A549 (cell line): ENCODE results near the gene PLD1. TPM values are rescaled to one million over a fixed set of nuclear protein-coding genes. Genes with fewer than 3 reads are reported as not detected.

Experiments used
- ATAC-seq, 2 experiments: fragments of 200-7000 bp in 1 of 2; fragments of >200 bp in 1 of 2; cut with Nextera tagmentation in 1 of 2; cut with Tn5 transposase in 1 of 2; 3 replicates each; pipeline versions ENCODE4 v1.8.0 to v1.9.1; 2018 to 2020; ENCODE audit warnings: mild to moderate bottlenecking in 1 of 2, moderate library complexity in 1 of 2
- CTCF ChIA-PET: fragments of 300-600 bp; sonication (Branson Sonifier 250); formaldehyde crosslinking; extraction: SDS; loops from one replicate; lab custom pipeline; 2021; ENCODE audit warnings: antibody characterized with exemption, inconsistent platforms; lab: Yijun Ruan, JAX
- POLR2A ChIA-PET: fragments of 350-600 bp; formaldehyde crosslinking; extraction: SDS; loops from one replicate; lab custom pipeline; 2021; ENCODE audit warnings: antibody characterized with exemption, inconsistent platforms; lab: Yijun Ruan, JAX
- DNase-seq, 2 experiments: peaks; one replicate each; pipeline versions ENCODE4 v3.0.0 to v3.0.0-alpha.2; 2011 to 2016; ENCODE audit warnings: low read depth in 1 of 2, low spot score in 1 of 2
- FAIRE-seq: peaks from 2 replicates; lab custom pipeline; 2011; peaks lifted over from hg19 to GRCh38; lab: Jason Lieb, UNC
- H3K27ac ChIP-seq, 2 experiments: fragments of >200 bp; sonication (Bioruptor Twin); formaldehyde crosslinking; 3 replicates each; pipeline ENCODE4 v1.5.1; 2016 to 2017
- H3K4me1 ChIP-seq: fragments of >200 bp; sonication (Bioruptor Twin); formaldehyde crosslinking; 3 replicates; pipeline ENCODE4 v1.6.1; 2016
- H3K4me2 ChIP-seq: fragments of >200 bp; sonication (Bioruptor Twin); formaldehyde crosslinking; 3 replicates; pipeline ENCODE4 v1.6.1; 2016
- H3K4me3 ChIP-seq: fragments of >200 bp; sonication (Bioruptor Twin); formaldehyde crosslinking; 3 replicates; pipeline ENCODE4 v1.5.1; 2016
- H3K9me3 ChIP-seq: fragments of >200 bp; sonication (Bioruptor Twin); formaldehyde crosslinking; 3 replicates; pipeline ENCODE4 v1.6.1; 2016
- CEBPB ChIP-seq, 2 experiments: fragments of >200 bp in 1 of 2; sonication (Bioruptor Twin) in 1 of 2; formaldehyde crosslinking in 1 of 2; IDR thresholded peaks; 2 replicates each; pipeline ENCODE4 v1.6.1; 2012 to 2016
- CHD4 ChIP-seq: fragments of 200-600 bp; sonication (generic); IDR thresholded peaks from 2 replicates; pipeline ENCODE4 v1.6.1; 2016; ENCODE audit warnings: antibody characterized with exemption, mild to moderate bottlenecking, borderline replicate concordance
- FOXS1 ChIP-seq: fragments of 250-450 bp; sonication (Bioruptor Pico); IDR thresholded peaks from 2 replicates; pipeline ENCODE4 v1.5.0; 2020; ENCODE audit warnings: mild to moderate bottlenecking, moderate library complexity
- HEYL ChIP-seq: fragments of 250-450 bp; sonication (Bioruptor Pico); IDR thresholded peaks from 2 replicates; pipeline ENCODE4 v1.8.0; 2021; ENCODE audit warnings: mild to moderate bottlenecking, moderate library complexity
- KDM1A ChIP-seq: fragments of 200-600 bp; sonication (generic); IDR thresholded peaks from 2 replicates; pipeline ENCODE4 v1.6.1; 2016; ENCODE audit warnings: low read depth, mild to moderate bottlenecking
- KDM5A ChIP-seq: fragments of 200-600 bp; sonication (generic); IDR thresholded peaks from 2 replicates; pipeline ENCODE4 v1.6.1; 2016; ENCODE audit warnings: antibody characterized with exemption, mild to moderate bottlenecking
- MAFK ChIP-seq: fragments of 450-650 bp; IDR thresholded peaks from 2 replicates; pipeline ENCODE4 v1.6.1; 2014; ENCODE audit not compliant: partially characterized antibody
- POLR2A ChIP-seq: IDR thresholded peaks from 2 replicates; pipeline ENCODE4 v1.6.1; 2012; ENCODE audit warnings: mild to moderate bottlenecking, low read length
- POLR2AphosphoS2 ChIP-seq: conservative IDR thresholded peaks from 2 replicates; pipeline ENCODE4 v1.6.1; 2012; ENCODE audit warnings: low read length, improper control_type of control experiment, inconsistent platforms
- RARB ChIP-seq: fragments of 250-450 bp; sonication (Bioruptor Pico); IDR thresholded peaks from 2 replicates; pipeline ENCODE4 v1.8.0; 2021; ENCODE audit warnings: mild to moderate bottlenecking, moderate library complexity
- SMC3 ChIP-seq: fragments of >200 bp; sonication (Bioruptor Twin); formaldehyde crosslinking; IDR thresholded peaks from 3 replicates; pipeline ENCODE4 v1.6.1; 2018; ENCODE audit warnings: inconsistent platforms
- SREBF2 ChIP-seq: fragments of 450-650 bp; IDR thresholded peaks from 2 replicates; pipeline ENCODE4 v1.6.1; 2014; ENCODE audit warnings: mild to moderate bottlenecking, moderate library complexity
- TFCP2L1 ChIP-seq: fragments of 250-450 bp; sonication (Bioruptor Pico); IDR thresholded peaks from 2 replicates; pipeline ENCODE4 v1.5.0; 2021; ENCODE audit warnings: mild to moderate bottlenecking
- ZC3H11A ChIP-seq: fragments of 450-650 bp; IDR thresholded peaks from 2 replicates; pipeline ENCODE4 v1.6.1; 2014; ENCODE audit warnings: antibody characterized with exemption, mild to moderate bottlenecking
- ZSCAN20 ChIP-seq: fragments of 250-450 bp; sonication (Bioruptor Pico); IDR thresholded peaks from 2 replicates; pipeline ENCODE4 v1.8.0; 2022; ENCODE audit warnings: mild to moderate bottlenecking, moderate library complexity
- WGBS: methylation state at CpG from one replicate; pipeline ENCODE4 v1.1.6; 2017; ENCODE audit errors: missing lambda C conversion rate; 5-methylcytosine and 5-hydroxymethylcytosine counted together
- polyA plus RNA-seq, 4 experiments: library from polyadenylated mRNA; depleted of rRNA in 3 of 4; stranded (reverse); fragments of >200 nt; fragmentation: RNase III in 1 of 4; extraction: RNeasy Plus Mini Kit Qiagen cat#74134 plus additional on column Dnase treatment in 1 of 4; gene quantifications; 2 replicates in 3 of 4; 3 replicates in 1 of 4; pipeline ENCODE4 v1.2.3, GENCODE V29; 2011 to 2017
- TF ChIP-seq, protein P1 (sequence below): fragments of >200 bp; sonication (Bioruptor Twin); formaldehyde crosslinking; IDR thresholded peaks from 3 replicates; pipeline ENCODE4 v1.5.1; 2016
- TF ChIP-seq, protein P2 (sequence below): fragments of 250-450 bp; sonication (Bioruptor Pico); IDR thresholded peaks from 2 replicates; pipeline ENCODE4 v1.5.0; 2021; ENCODE audit warnings: mild to moderate bottlenecking, moderate library complexity, borderline replicate concordance
- TF ChIP-seq, protein P3 (sequence below): fragments of 150-350 bp; IDR thresholded peaks from 2 replicates; pipeline ENCODE4 v1.6.1; 2014; ENCODE audit warnings: low read depth, mild to moderate bottlenecking, low read length
- TF ChIP-seq, protein P4 (sequence below): IDR thresholded peaks from 2 replicates; pipeline ENCODE4 v1.6.1; 2012
- TF ChIP-seq, protein P5 (sequence below): IDR thresholded peaks from 2 replicates; pipeline ENCODE4 v1.6.1; 2012

The PLD1 gene
- polyA plus RNA-seq, 2 of the 4 experiments (the other 2 are of a cell fraction): 6.6 to 27.2 TPM

DNA sequence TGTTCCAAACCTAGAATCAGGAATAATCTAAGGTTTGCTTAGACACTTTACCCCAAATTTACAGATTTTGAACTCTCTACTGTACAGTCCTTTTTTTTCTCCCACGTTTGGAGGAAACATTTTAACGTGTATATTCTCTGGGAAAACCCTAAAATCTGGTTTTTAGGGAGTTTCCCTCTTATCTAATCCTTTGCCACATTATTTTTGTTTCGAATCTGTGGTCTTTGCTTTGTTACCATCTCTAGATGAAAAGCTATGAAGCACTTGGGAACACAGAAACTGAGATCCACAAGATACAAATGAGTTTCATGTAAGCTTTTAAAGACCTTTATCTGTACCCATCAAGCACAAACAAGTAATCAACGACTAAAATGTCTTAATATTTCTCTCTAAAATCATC, 41.3 kb downstream of the PLD1 start:
- Histone ChIP-seq H3K4me2 (no peak overlapping the region), H3K9me3 (no peaks in the 10 kb centered on the region), H3K4me3 (no peak overlapping the region), H3K4me1 (peaks cover 24% of the 10 kb centered on the region), H3K27ac (no peak overlapping the region)
- DNase-seq (no peak), ATAC-seq (no peak), FAIRE-seq (no peak)
- TF ChIP-seq, protein P1, sequence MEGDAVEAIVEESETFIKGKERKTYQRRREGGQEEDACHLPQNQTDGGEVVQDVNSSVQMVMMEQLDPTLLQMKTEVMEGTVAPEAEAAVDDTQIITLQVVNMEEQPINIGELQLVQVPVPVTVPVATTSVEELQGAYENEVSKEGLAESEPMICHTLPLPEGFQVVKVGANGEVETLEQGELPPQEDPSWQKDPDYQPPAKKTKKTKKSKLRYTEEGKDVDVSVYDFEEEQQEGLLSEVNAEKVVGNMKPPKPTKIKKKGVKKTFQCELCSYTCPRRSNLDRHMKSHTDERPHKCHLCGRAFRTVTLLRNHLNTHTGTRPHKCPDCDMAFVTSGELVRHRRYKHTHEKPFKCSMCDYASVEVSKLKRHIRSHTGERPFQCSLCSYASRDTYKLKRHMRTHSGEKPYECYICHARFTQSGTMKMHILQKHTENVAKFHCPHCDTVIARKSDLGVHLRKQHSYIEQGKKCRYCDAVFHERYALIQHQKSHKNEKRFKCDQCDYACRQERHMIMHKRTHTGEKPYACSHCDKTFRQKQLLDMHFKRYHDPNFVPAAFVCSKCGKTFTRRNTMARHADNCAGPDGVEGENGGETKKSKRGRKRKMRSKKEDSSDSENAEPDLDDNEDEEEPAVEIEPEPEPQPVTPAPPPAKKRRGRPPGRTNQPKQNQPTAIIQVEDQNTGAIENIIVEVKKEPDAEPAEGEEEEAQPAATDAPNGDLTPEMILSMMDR: no peak
- TF ChIP-seq FOXS1 (no peak), POLR2A (no peak), CEBPB (IDR thresholded peaks at IDR 0.05) (no peak), TFCP2L1 (CRISPR knock-in tag) (no peak), CHD4 (no peak), KDM1A (no peak), SMC3 (no peak), MAFK (no peak), RARB (CRISPR knock-in tag) (no peak)
- TF ChIP-seq, protein P2, sequence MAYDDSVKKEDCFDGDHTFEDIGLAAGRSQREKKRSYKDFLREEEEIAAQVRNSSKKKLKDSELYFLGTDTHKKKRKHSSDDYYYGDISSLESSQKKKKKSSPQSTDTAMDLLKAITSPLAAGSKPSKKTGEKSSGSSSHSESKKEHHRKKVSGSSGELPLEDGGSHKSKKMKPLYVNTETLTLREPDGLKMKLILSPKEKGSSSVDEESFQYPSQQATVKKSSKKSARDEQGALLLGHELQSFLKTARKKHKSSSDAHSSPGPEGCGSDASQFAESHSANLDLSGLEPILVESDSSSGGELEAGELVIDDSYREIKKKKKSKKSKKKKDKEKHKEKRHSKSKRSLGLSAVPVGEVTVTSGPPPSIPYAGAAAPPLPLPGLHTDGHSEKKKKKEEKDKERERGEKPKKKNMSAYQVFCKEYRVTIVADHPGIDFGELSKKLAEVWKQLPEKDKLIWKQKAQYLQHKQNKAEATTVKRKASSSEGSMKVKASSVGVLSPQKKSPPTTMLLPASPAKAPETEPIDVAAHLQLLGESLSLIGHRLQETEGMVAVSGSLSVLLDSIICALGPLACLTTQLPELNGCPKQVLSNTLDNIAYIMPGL (CRISPR knock-in tag): no peak
- TF ChIP-seq, protein P3, sequence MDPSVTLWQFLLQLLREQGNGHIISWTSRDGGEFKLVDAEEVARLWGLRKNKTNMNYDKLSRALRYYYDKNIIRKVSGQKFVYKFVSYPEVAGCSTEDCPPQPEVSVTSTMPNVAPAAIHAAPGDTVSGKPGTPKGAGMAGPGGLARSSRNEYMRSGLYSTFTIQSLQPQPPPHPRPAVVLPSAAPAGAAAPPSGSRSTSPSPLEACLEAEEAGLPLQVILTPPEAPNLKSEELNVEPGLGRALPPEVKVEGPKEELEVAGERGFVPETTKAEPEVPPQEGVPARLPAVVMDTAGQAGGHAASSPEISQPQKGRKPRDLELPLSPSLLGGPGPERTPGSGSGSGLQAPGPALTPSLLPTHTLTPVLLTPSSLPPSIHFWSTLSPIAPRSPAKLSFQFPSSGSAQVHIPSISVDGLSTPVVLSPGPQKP: no peak
- CTCF ChIA-PET: no interaction called here
- 59% methylated on average over 4 of the region's 4 CpGs for WGBS
- POLR2A ChIA-PET: no interaction called here

DNA sequence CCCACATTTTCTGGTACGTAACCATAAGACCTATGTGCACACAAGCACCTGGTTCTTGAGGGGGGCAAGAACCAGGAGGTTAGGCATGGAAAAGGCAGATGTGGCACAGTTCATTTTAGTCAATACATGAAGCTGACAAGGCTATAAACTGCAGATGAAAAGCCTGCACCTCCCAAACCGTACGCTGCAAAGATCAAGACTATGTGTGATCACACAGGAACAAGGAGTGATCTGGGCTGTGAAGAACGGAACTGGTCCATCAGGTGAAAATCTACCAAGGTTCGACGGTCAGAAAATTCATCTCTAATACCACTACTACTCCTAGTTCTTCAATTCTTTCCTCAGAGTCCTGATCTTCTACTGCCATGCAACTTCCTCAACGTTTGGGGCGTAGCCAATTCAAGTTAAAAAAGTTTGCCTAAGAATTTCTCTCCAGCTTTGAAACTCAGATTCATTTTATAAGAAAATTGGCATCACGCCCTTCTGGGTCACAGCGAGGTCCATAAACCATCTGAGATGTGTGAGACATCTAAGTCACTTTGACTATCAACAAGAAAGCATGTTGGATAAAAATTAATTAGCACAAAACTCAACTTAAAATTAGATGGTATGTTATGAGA, 41.9 kb downstream of the PLD1 start:
- no peak for FAIRE-seq
- H3K4me2 ChIP-seq: no peak overlapping the region
- H3K4me3 ChIP-seq: no peak overlapping the region
- TF ChIP-seq KDM5A (no peak), HEYL (no peak), POLR2AphosphoS2 (no peak), SREBF2 (no peak), RARB (CRISPR knock-in tag) (no peak), ZC3H11A (no peak), ZSCAN20 (CRISPR knock-in tag) (no peak)
- TF ChIP-seq, protein P4, sequence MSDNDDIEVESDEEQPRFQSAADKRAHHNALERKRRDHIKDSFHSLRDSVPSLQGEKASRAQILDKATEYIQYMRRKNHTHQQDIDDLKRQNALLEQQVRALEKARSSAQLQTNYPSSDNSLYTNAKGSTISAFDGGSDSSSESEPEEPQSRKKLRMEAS: no peak
- TF ChIP-seq, protein P5, sequence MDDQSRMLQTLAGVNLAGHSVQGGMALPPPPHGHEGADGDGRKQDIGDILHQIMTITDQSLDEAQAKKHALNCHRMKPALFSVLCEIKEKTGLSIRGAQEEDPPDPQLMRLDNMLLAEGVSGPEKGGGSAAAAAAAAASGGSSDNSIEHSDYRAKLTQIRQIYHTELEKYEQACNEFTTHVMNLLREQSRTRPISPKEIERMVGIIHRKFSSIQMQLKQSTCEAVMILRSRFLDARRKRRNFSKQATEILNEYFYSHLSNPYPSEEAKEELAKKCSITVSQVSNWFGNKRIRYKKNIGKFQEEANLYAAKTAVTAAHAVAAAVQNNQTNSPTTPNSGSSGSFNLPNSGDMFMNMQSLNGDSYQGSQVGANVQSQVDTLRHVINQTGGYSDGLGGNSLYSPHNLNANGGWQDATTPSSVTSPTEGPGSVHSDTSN: no peak
- TF ChIP-seq, protein P2 (CRISPR knock-in tag): no peak
- ChIA-PET POLR2A (no interaction called here), CTCF (no interaction called here)
- H3K4me1 ChIP-seq: peaks cover 24% of the 10 kb centered on the region
- no peak overlapping the region for H3K27ac ChIP-seq
- WGBS: 93% methylated on average over 10 of the region's 10 CpGs
- no peaks in the 10 kb centered on the region for H3K9me3 ChIP-seq
- DNase-seq: no peak
- ATAC-seq: no peak
